Stromal cell of bone marrow (primary cell): Measurements from ENCODE around the gene LRRC15.

Source experiments
- DNase-seq: peaks from one replicate; pipeline ENCODE4 v3.0.0-alpha.2; 2012; ENCODE audit warnings: low read depth

LRRC15 gene

GRCh38 chr3:194369522-194370279 is at the start of gene LRRC15:
TSS of gene LRRC15 (minus strand) at chr3:194369743. CDS start at chr3:194361043, 8,700 bp downstream.
- peak; percentile 30 for DNase-seq

- DNase-seq, result no peak
Measured at GRCh38 chr3:194418671-194419070, 49.1 kb upstream of the LRRC15 start.

GRCh38 chr3:194407423-194407822 is 37.9 kb upstream of the LRRC15 start:
- peak; percentile 13 for DNase-seq

DNA sequence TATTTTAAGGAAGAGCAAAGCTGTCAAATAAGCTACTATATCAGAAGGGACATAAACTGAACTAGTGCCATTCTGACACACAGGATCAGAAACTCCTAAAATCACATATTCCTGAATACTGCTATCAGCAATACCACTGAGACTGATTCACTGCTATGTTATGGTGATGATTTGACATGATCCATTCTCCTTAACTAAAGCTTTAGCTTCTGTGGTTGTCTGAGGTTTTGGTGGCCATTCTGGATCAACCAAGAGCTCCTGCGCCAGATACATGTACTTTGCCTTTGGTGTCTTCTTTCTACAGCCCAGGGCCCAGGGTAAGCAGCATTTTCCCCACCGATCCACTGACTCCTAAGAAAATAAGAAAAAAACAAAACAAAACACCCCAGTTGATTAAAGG is 36.2 kb upstream of the LRRC15 start:
- no peak for DNase-seq

- peak; percentile 49 for DNase-seq
Measured at GRCh38 chr3:194404365-194405140, 35.0 kb upstream of the LRRC15 start.

- no peak for DNase-seq
Measured at GRCh38 chr3:194401868-194402329, 32.4 kb upstream of the LRRC15 start.

- DNase-seq, result no peak
Measured at GRCh38 chr3:194401346-194401745, 31.8 kb upstream of the LRRC15 start.

DNA sequence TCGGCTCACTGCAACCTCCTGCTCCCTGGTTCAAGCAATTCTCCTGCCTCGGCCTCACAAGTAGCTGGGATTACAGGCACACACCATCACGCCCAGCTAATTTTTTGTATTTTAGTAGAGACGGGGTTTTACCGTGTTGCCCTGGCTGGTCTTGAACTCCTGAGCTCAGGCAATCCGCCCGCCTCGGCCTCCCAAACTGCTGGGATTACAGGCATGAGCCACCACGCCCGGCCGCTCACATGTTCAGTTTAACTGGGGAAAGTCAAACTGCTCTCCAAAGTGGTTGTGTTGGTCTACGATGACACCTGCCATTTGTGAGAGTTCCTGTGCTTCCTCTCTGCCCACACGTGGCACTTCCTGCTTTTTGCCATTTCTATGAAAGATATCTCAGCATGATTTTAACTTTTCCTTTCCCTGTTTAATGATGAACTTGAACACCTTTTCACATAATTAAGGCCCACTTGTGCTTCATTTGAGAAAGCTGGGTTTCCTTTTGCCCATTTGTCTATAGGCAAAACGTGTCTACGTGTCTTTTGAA is 30.4 kb upstream of the LRRC15 start:
- DNase-seq, result no peak

- DNase-seq, result no peak
Measured at GRCh38 chr3:194399166-194399565, 29.6 kb upstream of the LRRC15 start, which contains the start of gene GP5. TSS of gene GP5 (minus strand) at chr3:194399266. CDS start at chr3:194398282, 984 bp downstream.

DNA sequence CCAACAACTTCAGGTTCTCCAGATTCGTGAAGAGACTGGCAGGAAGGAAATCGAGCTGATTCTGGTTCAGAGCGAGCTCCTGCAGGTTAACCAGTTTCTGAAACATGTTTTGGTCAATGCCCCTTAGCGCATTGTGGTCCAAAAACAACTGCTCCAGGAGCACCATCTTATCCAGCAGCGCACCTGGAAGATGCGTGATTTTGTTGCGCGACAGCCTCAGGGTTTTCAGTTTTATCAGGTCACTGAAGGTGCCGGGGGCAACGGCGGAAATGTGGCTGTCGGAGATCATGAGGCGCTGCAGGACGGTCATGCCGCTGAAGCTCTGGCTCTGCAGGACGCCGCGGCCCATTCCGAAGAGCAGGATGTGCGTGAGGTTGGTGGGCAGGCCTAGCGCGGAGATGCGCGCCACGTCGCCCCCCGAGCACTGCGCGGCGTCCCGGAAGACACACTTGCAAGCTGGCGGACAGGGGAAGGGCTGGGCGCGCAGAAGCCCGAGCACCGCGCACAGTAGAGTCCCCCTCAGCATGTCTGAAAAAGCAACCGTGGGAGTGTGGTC is 28.3 kb upstream of the LRRC15 start:
- DNase-seq, result no peak

DNA sequence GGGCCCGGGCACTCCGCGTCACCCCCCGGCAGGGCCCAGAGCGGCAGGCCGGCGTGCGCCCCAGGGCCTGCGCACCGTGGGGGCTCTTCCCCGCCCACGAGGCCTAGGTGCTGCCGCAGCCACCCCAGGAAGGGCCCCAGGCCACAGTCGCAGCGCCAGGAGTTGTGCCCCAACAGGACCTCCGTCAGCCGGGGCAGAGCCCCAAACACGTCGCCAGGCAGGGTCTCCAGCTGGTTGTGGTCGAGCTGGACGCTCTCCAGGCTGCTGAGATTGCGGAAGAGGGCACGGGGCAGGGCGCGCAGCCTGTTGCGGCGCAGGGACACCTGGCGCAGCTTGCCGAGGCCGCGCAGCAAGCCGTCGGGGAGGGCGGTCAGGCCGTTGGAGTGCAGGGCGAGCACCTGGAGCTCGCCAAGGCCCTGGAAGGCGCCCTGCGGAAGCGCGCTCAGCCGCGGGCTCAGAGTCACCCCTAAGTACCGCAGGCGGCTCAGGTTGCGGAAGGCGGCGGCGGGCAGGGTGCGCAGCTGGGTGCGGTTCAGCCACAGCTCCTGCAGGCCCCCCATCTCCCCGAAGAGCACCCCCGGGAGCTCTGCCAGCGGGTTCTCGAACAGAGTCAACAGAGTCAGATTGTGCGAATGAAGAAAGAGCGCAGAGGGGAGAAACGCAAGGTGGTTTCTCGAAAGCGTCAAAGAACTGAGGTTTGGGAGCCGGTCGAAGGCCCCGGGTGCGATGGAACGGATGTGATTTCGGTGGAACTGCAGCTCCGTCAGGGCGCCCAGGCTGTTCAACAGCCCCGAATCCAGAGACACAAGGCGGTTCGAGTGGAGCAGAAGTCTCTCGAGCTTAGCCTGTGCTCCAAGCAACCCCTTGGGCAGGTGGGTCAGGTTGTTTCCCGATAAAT is 27.6 kb upstream of the LRRC15 start:
- DNase-seq, result no peak

DNA sequence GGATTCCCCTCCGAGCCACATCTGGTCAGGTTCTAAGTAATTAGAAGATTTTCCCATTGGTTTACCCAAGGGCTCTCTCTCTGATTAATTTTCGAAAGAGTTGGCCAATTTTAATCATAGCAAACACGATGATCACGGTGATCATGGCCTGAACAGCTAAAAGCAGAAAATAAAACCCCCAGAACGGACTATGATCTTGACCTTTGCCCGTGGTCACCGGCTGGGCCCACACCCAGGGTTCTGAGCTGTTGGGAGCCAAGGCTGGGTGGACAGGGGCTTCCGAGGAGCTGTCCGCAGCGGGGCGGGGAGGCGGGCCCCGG is 27.0 kb upstream of the LRRC15 start:
- DNase-seq, result no peak

GRCh38 chr3:194395778-194396538 is 26.4 kb upstream of the LRRC15 start:
- DNase-seq, result no peak

DNA sequence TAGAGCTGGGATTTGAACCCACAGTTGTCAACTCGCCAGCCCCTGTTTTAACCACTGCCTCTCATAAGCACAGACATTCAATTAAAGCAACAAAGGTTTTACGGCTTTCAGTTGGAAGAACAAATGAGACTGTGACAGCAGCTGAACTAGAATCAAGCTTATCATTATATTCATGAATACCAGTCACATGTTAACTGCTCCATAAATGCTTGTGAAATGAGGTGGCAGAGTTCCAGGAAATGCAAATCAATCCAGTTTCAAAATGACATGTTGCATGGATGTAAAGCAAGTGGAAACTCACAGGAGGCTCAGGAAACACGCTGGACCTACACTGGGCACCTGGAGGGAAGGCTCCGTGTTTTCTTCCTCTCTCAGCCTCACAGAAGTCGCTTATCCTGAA is 25.7 kb upstream of the LRRC15 start:
- DNase-seq, result no peak

DNA sequence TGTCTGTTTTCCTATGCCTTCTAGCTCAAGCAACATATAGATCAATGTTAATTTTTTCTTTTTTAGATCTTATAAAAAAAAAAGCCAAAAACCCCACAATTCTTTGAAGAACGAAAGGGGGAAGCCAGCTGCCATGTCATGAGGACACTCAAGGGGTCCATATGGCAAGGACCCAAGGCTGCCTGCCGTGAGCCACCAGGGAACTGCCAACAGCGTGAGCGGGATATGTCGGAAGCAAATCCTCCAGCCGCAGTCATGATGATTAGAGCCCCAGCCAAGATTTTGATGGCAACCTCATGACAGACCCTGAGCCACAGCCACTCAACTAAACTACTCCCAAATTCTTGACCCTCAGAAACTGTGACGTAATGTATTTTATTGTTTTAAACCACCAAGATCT is 23.0 kb upstream of the LRRC15 start:
- no peak for DNase-seq

GRCh38 chr3:194390835-194391234 is 21.3 kb upstream of the LRRC15 start:
- no peak for DNase-seq

DNA sequence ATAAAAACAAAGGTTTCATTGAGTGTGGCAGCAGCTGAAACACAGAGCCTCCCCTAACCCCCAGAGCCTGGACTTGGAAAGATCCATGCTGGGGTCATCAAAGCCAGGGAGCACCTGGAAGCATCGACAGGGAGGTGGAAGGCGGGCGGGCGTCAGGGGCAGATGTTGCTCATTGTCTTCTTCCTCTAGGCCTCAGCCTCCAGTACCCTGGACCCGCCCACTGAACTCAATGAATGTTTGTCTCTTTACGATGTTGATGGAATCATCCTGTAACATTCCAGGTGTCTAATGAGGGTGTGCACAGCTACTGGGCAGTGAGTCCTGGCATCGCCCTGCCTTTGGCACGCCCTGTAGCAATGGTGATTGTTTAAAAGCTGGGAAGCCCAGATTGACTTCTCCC is 19.7 kb upstream of the LRRC15 start:
- DNase-seq, result no peak

DNA sequence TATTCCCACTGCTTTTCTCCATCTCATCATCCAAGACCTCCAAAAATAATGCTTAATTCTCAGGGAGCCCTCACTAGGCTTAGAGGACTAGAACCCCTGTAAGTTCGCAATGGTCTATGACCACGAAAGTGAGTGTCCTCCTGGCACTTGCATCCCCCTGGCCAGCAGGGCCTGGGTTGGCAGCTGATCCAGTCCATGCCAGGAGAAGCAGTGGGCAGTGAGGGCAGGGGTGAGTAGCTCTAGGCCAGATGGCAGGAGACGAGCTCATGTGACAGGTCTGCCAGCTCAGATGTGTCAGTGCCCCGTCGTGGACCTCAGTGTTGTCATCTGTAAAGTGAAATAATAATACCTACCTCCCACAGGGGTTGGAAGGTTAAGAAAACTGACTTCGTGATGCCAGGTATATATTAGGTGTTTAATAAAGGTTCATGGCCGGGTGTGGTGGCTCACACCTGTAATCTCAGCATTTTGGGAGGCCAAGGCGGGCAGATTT is 18.4 kb upstream of the LRRC15 start:
- no peak for DNase-seq

DNA sequence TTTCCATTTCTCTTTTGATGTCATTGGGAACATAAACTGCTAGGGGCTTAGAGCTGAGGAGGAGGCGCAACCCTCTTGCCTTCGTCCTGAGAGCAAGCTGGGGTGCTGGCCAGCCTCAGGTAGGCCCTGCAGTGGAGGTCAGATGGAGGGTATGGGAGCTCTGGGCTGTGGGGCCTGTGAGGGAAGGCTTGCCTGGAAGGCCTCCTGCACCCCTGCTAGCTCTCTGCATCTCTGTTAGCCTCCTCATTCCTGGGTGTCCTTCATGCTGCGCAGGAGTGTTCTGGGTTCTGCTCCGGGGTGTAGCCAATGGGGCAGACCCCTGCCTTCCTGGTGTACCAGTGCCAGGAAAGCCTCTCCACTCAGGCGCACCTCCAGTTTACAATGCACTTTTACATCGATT is 17.7 kb upstream of the LRRC15 start:
- no peak for DNase-seq

DNA sequence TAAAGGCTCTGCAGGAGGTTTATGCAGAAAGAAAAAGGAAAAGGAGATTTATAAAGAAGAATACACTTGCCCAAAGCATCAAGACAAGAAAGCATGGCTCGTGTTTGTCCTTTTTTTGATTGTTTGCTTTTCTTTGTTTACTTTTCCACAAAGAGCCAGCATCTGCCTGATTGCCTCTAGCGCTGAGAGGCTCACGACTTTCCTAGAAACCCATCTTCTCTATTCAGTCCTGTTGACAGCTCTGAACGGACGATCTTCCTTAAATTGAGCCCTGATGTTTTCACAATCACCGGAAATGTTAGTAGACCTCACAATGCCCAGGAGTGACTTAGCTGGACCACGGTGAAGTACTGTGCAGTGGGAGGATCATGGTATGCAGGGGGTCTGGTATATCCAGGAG is 17.1 kb upstream of the LRRC15 start:
- no peak for DNase-seq

DNA sequence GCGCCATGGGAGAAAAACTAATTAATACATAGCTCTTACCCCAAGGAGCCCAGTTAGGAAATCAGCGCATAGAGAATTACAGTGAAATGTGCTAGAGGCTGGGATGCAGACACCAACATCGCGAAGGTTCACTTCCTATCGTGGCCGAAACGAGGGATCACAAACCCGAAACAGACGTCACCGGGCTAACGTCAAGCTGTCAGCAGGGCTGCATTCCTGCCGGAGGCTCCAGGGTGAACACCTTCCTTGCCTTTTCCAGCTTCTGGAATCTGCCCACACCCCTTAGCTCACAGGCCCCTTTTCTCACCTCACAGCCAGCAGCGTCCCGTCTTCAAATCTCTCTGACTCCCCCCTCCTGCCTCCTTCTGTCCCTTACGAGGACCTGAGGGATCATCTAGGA is 16.5 kb upstream of the LRRC15 start:
- DNase-seq, result no peak
